Right ventricle myocardium superior (tissue), 1 donor: Measurements from ENCODE around the gene NEUROD4. TPM values are rescaled to one million over a fixed set of nuclear protein-coding genes. Genes with fewer than 3 reads are reported as not detected.

Experiments used
- ATAC-seq: fragments of 200-7000 bp; cut with Tn5 transposase; one replicate; pipeline ENCODE4 v1.9.1; 2020; ENCODE audit warnings: mild to moderate bottlenecking; ENCODE audit not compliant: poor library complexity
- DNase-seq: peaks from one replicate; pipeline ENCODE4 v3.0.0-alpha.2; 2020
- intact Hi-C: fragments of 100-400 bp; cut with DNase I; formaldehyde crosslinking; loops from one replicate; pipeline ENCODE4 v1.11.2; 2022
- total RNA-seq: library from RNA; stranded (reverse); fragmentation: NEBNext Ultra II Directional; extraction: Animal tissue kit (Norgen Biotek cat#: 25700); gene quantifications from one replicate; pipeline ENCODE4 v1.2.1, GENCODE V29; 2021
- donor health status: DM: no; HTN: yes; CAD: no; lungs with severe emphysema.

NEUROD4 gene
- total RNA-seq, 1 donor from 2014 or later = not detected

- intact Hi-C loops = loop anchor here (5.0 kb wide), 1 partner anchor 79 kb away; no protein-coding TSS in a partner anchor
- peak; percentile 69 for ATAC-seq
- DNase-seq = no peak
Measured at GRCh38 chr12:54993181-54993835, 26.5 kb upstream of the NEUROD4 start.

GRCh38 chr12:54996205-54996604, 23.6 kb upstream of the NEUROD4 start:
- intact Hi-C loops = no loop called here
- no peak for ATAC-seq

GRCh38 chr12:54997929-54998522, 21.7 kb upstream of the NEUROD4 start:
- DNase-seq (no peak), ATAC-seq (no peak)
- intact Hi-C loops = no loop called here

More at GRCh38 chr12:54996205-54996604, 23.6 kb upstream of the NEUROD4 start:
- no peak for DNase-seq

GRCh38 chr12:54998958-54999510, 20.7 kb upstream of the NEUROD4 start:
- ATAC-seq (no peak), DNase-seq (no peak)
- intact Hi-C loops = no loop called here

- DNase-seq (no peak), ATAC-seq (no peak)
- intact Hi-C loops = no loop called here
Measured at GRCh38 chr12:55001198-55001868, 18.4 kb upstream of the NEUROD4 start.

- ATAC-seq = no peak
- intact Hi-C loops = no loop called here
- DNase-seq = no peak
Measured at GRCh38 chr12:55002355-55002754, 17.4 kb upstream of the NEUROD4 start.

- intact Hi-C loops = no loop called here
- ATAC-seq (no peak), DNase-seq (no peak)
Measured at GRCh38 chr12:55008944-55009585, 10.7 kb upstream of the NEUROD4 start.

GRCh38 chr12:55017416-55017925, 2.3 kb upstream of the NEUROD4 start:
- DNase-seq (no peak), ATAC-seq (no peak)
- intact Hi-C loops = no loop called here

GRCh38 chr12:55024575-55024974, 4.8 kb downstream of the NEUROD4 start:
- no peak for ATAC-seq
- DNase-seq = no peak
- intact Hi-C loops = no loop called here

- intact Hi-C loops = no loop called here
- no peak for DNase-seq
- ATAC-seq = no peak
Measured at GRCh38 chr12:55025508-55025907, 5.7 kb downstream of the NEUROD4 start.

GRCh38 chr12:55034218-55034617, 14.4 kb downstream of the NEUROD4 start:
- intact Hi-C loops = no loop called here
- ATAC-seq (no peak), DNase-seq (no peak)

- ATAC-seq = no peak
- no peak for DNase-seq
- intact Hi-C loops = no loop called here
Measured at GRCh38 chr12:55036326-55037115, 16.7 kb downstream of the NEUROD4 start.

GRCh38 chr12:55037351-55037987, 17.7 kb downstream of the NEUROD4 start:
- no peak for ATAC-seq
- intact Hi-C loops = no loop called here
- DNase-seq = no peak

- ATAC-seq (no peak), DNase-seq (no peak)
- intact Hi-C loops = no loop called here
Measured at GRCh38 chr12:55039395-55040354, 19.9 kb downstream of the NEUROD4 start.

- ATAC-seq (no peak), DNase-seq (no peak)
- intact Hi-C loops = no loop called here
Measured at GRCh38 chr12:55041345-55042055, 21.7 kb downstream of the NEUROD4 start.

- intact Hi-C loops = no loop called here
- ATAC-seq = no peak
- no peak for DNase-seq
Measured at GRCh38 chr12:55043542-55043941, 23.8 kb downstream of the NEUROD4 start.
